Smooth muscle cell (in vitro differentiated cells): ENCODE measurements around the gene RPA3. TPM values are rescaled to one million over a fixed set of nuclear protein-coding genes. Genes with fewer than 3 reads are reported as not detected.

Experiments used
- DNase-seq: peaks from one replicate; lab custom pipeline; 2025; ENCODE audit not compliant: unreplicated experiment; lab: John Stamatoyannopoulos, UW
- H2AFZ ChIP-seq: fragments of 200-600 bp; sonication (generic); 2 replicates; pipeline ENCODE4 v1.6.0; 2016; ENCODE audit warnings: antibody characterized with exemption, low read depth, mild to moderate bottlenecking
- H3F3A ChIP-seq: fragments of 200-600 bp; sonication (generic); 2 replicates; pipeline ENCODE4 v1.6.0; 2017; ENCODE audit warnings: antibody characterized with exemption, low read depth
- H3K27ac ChIP-seq: fragments of 200-600 bp; sonication (generic); 2 replicates; pipeline ENCODE4 v1.5.1; 2016; ENCODE audit warnings: low read depth, mild to moderate bottlenecking
- H3K27me3 ChIP-seq: fragments of 200-600 bp; sonication (generic); 2 replicates; pipeline ENCODE4 v1.6.1; 2016; ENCODE audit warnings: low read depth, mild to moderate bottlenecking
- H3K36me3 ChIP-seq: fragments of 200-600 bp; sonication (generic); 2 replicates; pipeline ENCODE4 v1.5.1; 2016; ENCODE audit warnings: low read depth
- H3K4me1 ChIP-seq: fragments of 200-600 bp; sonication (generic); 2 replicates; pipeline ENCODE4 v1.5.1; 2016; ENCODE audit warnings: low read depth
- H3K4me2 ChIP-seq: fragments of 200-600 bp; sonication (generic); 2 replicates; pipeline ENCODE4 v1.6.0; 2016; ENCODE audit warnings: mild to moderate bottlenecking
- H3K4me3 ChIP-seq: fragments of 200-600 bp; sonication (generic); 2 replicates; pipeline ENCODE4 v1.5.1; 2016; ENCODE audit warnings: mild to moderate bottlenecking
- H3K79me2 ChIP-seq: fragments of 200-600 bp; sonication (generic); 2 replicates; pipeline ENCODE4 v1.6.0; 2016; ENCODE audit warnings: low read depth, mild to moderate bottlenecking
- H3K9ac ChIP-seq: fragments of 200-600 bp; sonication (generic); 2 replicates; pipeline ENCODE4 v1.6.0; 2016; ENCODE audit warnings: low read depth
- H3K9me3 ChIP-seq: fragments of 200-600 bp; sonication (generic); replicated peaks from 2 replicates; pipeline ENCODE4 v1.5.1; 2016; ENCODE audit warnings: low read depth
- H4K20me1 ChIP-seq: fragments of 200-600 bp; sonication (generic); 2 replicates; pipeline ENCODE4 v1.6.0; 2016; ENCODE audit warnings: low read depth
- WGBS: methylation state at CpG from one replicate; pipeline ENCODE4 v1.1.7; 2016; ENCODE audit warnings: low lambda C conversion rate; 5-methylcytosine and 5-hydroxymethylcytosine counted together
- polyA plus RNA-seq: library from polyadenylated mRNA; unstranded; fragments of >200 nt; fragmentation: Nextera tagmentation; extraction: Ambion mirVana; gene quantifications from 2 replicates; pipeline ENCODE4 v1.2.1, GENCODE V29; 2016
- total RNA-seq: library from RNA; depleted of rRNA; stranded (reverse); fragments of >200 nt; gene quantifications from 2 replicates; pipeline ENCODE4 v1.2.3, GENCODE V29; 2014
- TF ChIP-seq, protein P1 (sequence below): fragments of 200-600 bp; sonication (generic); IDR thresholded peaks from 2 replicates; pipeline ENCODE4 v1.5.1; 2017; ENCODE audit warnings: borderline replicate concordance, mild to moderate bottlenecking, antibody characterized with exemption; ENCODE audit not compliant: insufficient read depth, poor library complexity, severe bottlenecking

The RPA3 gene
- total and polyA plus RNA-seq, 2 experiments from 2014 or later, result 37.2 to 63.7 TPM

- no peak for DNase-seq
- Histone ChIP-seq H3K36me3 (no peaks in the 10 kb centered on the region), H3K4me2 (no peak overlapping the region), H3K4me3 (no peak overlapping the region), H4K20me1 (no peaks in the 10 kb centered on the region), H3K4me1 (peaks cover 31% of the 10 kb centered on the region), H3K9me3 (no peaks in the 10 kb centered on the region), H3K79me2 (no peaks in the 10 kb centered on the region), H3K27me3 (no peaks in the 10 kb centered on the region), H3K27ac (no peak overlapping the region), H3K9ac (no peak overlapping the region), H2AFZ (no peak overlapping the region), H3F3A (peaks cover 3% of the 10 kb centered on the region)
- TF ChIP-seq, protein P1, sequence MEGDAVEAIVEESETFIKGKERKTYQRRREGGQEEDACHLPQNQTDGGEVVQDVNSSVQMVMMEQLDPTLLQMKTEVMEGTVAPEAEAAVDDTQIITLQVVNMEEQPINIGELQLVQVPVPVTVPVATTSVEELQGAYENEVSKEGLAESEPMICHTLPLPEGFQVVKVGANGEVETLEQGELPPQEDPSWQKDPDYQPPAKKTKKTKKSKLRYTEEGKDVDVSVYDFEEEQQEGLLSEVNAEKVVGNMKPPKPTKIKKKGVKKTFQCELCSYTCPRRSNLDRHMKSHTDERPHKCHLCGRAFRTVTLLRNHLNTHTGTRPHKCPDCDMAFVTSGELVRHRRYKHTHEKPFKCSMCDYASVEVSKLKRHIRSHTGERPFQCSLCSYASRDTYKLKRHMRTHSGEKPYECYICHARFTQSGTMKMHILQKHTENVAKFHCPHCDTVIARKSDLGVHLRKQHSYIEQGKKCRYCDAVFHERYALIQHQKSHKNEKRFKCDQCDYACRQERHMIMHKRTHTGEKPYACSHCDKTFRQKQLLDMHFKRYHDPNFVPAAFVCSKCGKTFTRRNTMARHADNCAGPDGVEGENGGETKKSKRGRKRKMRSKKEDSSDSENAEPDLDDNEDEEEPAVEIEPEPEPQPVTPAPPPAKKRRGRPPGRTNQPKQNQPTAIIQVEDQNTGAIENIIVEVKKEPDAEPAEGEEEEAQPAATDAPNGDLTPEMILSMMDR, result no peak
- WGBS, result 97% methylated on average over 12 of the region's 12 CpGs
Measured at GRCh38 chr7:7742223-7742622, 23.8 kb upstream of the RPA3 start.

DNA sequence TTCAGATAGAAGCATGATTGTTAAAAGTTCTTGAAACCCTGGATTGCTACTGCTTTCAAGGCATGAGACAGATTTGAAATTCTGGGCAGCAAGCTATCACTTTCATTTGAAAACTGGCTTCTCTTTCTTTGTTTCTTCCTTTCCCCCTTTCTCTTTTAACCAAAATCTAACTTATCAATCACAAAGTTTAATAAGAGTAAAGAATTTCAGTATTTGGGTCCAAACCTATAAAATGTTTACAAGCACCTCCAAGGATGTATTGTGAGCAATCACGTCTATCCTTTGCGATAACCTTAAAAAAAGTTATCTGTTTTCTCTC, 21.6 kb upstream of the RPA3 start:
- H3K9me3 ChIP-seq, result no peaks in the 10 kb centered on the region
- DNase-seq, result no peak
- H3K4me2 ChIP-seq, result no peak overlapping the region
- 85% methylated on average over 2 of the region's 2 CpGs for whole genome bisulfite sequencing
- H3K4me3 ChIP-seq, result no peak overlapping the region
- no peak overlapping the region for H2AFZ ChIP-seq
- H3K9ac ChIP-seq, result no peak overlapping the region
- TF ChIP-seq, protein P1, result no peak
- no peaks in the 10 kb centered on the region for H3K36me3 ChIP-seq
- H3K27ac ChIP-seq, result no peak overlapping the region
- no peaks in the 10 kb centered on the region for H3F3A ChIP-seq
- H3K4me1 ChIP-seq, result peaks cover 35% of the 10 kb centered on the region
- no peaks in the 10 kb centered on the region for H3K79me2 ChIP-seq
- no peaks in the 10 kb centered on the region for H4K20me1 ChIP-seq
- no peaks in the 10 kb centered on the region for H3K27me3 ChIP-seq

GRCh38 chr7:7739204-7740036, 21.0 kb upstream of the RPA3 start:
- TF ChIP-seq, protein P1, result no peak
- no peaks in the 10 kb centered on the region for H3K27me3 ChIP-seq
- no peak overlapping the region for H2AFZ ChIP-seq
- 93% methylated on average over 4 of the region's 4 CpGs for WGBS
- H3K4me3 ChIP-seq, result no peak overlapping the region
- DNase-seq, result no peak
- no peaks in the 10 kb centered on the region for H3K9me3 ChIP-seq
- H3K36me3 ChIP-seq, result no peaks in the 10 kb centered on the region
- H4K20me1 ChIP-seq, result no peaks in the 10 kb centered on the region
- H3K4me2 ChIP-seq, result no peak overlapping the region
- peaks cover 35% of the 10 kb centered on the region for H3K4me1 ChIP-seq
- no peak overlapping the region for H3K9ac ChIP-seq
- no peak overlapping the region for H3K27ac ChIP-seq
- no peaks in the 10 kb centered on the region for H3K79me2 ChIP-seq
- H3F3A ChIP-seq, result no peaks in the 10 kb centered on the region

DNA sequence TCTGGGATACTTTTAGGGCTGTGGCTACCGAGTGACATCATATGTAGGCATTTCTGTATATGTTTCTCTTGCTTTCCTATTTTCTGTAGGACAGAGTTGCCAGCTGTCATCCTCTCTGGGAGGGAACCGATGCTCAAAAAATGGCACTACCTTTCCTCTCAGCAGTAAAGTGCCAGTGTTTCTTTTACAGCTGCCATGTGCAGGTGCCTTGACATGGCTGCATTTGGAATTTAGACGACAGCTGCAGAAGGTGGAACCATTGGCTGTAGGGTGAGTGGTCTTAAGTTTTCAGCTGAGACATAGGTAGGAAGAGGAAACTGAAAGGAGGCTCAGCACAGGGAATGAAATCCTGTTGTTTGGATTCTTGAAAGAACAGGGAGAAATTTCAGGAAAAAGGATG, 20.2 kb upstream of the RPA3 start:
- no peak overlapping the region for H3K4me2 ChIP-seq
- no peaks in the 10 kb centered on the region for H3K79me2 ChIP-seq
- no peaks in the 10 kb centered on the region for H3F3A ChIP-seq
- peaks cover 35% of the 10 kb centered on the region for H3K4me1 ChIP-seq
- no peaks in the 10 kb centered on the region for H3K9me3 ChIP-seq
- no peak overlapping the region for H2AFZ ChIP-seq
- H3K27me3 ChIP-seq, result no peaks in the 10 kb centered on the region
- H3K36me3 ChIP-seq, result no peaks in the 10 kb centered on the region
- TF ChIP-seq, protein P1, result no peak
- no peaks in the 10 kb centered on the region for H4K20me1 ChIP-seq
- no peak overlapping the region for H3K9ac ChIP-seq
- H3K27ac ChIP-seq, result no peak overlapping the region
- no peak overlapping the region for H3K4me3 ChIP-seq
- DNase-seq, result no peak
- WGBS, result 94% methylated on average over 3 of the region's 3 CpGs
